ENCODE data around the gene COPS3.

The COPS3 gene

GRCh38 chr17:17280613-17281549, at the start of gene COPS3:
COPS3 (minus strand) TSS chr17:17281246; CDS start chr17:17281186, 60 bp downstream.
- DNase-seq: peak; percentile 98

DNA sequence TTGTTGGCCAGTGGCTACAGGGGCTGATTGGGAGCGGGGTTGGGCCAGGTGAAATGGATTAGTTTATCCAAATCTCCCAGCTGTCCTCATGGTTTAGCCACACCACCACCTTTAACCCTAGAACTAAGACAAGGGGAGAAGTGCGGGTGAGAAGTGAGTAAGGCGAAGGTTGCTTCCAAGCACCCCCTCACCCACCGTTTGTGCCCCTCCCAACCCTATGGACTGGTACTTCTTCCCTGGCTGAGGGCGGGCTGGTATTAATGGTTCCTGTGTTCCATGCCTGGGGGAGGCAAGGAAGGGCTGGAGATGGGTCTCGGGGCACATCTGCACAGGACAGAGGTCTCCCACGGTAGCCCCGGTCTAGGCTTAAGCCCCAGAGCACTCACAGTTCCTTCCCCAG, 47.2 kb upstream of the COPS3 start:
- DNase-seq: no peak

DNA sequence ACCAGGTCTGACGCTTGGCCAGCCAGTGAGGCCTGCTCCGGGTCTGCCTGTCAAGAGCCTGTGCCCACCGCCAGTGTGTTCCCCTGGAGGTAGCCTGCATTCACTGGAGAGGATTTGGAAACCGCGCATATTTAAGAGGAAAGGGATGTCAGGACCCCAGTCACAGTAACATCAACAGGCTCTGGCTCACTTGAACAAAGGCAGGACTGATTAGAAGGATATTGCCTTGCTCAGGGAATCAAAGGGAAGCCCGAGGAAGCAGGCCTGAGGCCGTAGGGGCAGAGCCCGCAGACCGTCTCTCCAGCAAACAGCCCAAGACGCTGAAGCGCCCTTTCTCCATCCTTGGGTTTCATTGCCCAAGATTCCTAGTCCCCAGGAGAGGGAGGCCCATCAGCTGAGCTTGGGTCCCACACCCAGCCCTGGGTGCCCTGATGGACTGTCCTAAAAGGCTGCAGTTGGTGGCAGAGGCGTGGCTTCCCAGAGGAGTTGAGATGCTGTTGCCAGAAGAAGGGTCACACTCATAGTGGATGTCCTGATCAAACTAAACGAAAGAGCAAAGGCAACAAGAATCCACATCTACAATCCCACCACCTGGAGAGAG, 45.3 kb upstream of the COPS3 start:
- no peak for DNase-seq

- no peak for DNase-seq
Measured at GRCh38 chr17:17325816-17326215, 44.8 kb upstream of the COPS3 start.

- no peak for DNase-seq
Measured at GRCh38 chr17:17325228-17325627, 44.2 kb upstream of the COPS3 start.

- no peak for DNase-seq
Measured at GRCh38 chr17:17324616-17325015, 43.6 kb upstream of the COPS3 start.

DNA sequence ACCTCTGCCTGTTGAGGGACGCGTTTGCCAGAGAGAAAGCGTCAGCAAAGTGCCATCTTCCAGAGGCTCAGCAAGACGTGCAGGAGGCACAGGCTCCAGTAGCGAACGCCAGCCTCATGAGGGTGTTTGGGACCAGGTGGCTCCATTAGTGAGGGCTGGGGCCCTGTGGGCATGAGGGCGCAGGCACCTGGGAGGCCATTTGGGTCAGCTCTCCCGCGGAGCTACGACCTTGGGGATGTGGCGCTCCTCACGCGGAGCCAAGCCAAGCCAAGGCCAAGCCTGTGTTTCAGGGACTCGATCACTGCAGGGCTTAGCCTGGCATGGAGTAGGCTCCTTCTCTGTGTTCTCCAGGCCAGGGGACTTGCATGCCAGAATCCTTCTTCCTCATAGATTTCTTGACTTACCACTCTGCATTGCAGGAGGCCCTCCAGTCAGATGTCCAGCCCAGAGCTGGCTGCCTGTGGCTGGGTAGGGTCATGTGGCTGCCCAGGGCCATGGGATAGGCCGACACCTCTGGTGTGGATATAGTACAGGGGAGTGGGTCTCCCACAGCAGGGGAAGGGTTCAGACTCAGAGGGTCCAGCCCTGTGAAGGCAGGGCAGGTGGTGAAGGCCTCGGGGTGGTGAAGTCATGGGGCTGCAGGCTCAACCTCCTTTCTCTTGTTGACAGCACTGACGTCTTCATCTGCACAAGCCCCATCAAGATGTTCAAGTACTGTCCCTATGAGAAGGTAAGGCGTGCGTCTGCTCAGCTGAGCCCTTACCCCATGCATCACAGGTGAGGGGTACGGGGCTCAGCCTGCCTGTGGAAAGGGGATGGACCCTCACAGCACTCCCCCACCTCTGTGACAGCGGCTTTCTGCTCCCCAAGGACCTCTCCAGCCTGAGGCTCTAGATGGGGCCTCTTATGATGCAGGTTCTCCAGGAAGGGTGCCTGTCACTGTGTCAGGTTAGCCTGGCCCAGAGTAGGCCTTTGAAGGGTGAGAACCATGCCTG, 41.8 kb upstream of the COPS3 start:
- DNase-seq: no peak

GRCh38 chr17:17321356-17322025, 40.4 kb upstream of the COPS3 start:
- no peak for DNase-seq

DNA sequence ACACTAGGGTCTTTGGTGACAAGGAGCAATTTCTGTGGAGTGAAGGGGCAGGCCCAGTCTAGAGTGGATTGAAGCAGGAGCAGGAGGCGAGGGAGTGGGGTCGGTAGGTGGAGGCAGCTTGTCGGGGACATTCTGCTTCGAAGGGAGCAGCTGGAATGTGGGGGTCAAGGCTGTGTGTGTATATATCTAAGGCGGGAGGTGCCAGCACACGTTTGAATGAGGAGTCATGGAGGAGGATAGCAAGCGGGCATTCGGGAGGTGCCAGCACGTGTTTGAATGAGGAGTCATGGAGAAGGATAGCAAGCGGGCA, 39.8 kb upstream of the COPS3 start:
- DNase-seq: no peak

- no peak for DNase-seq
Measured at GRCh38 chr17:17320188-17320910, 39.3 kb upstream of the COPS3 start.

GRCh38 chr17:17315142-17315821, 34.2 kb upstream of the COPS3 start:
- no peak for DNase-seq

GRCh38 chr17:17314501-17315071, 33.5 kb upstream of the COPS3 start:
- DNase-seq: no peak

DNA sequence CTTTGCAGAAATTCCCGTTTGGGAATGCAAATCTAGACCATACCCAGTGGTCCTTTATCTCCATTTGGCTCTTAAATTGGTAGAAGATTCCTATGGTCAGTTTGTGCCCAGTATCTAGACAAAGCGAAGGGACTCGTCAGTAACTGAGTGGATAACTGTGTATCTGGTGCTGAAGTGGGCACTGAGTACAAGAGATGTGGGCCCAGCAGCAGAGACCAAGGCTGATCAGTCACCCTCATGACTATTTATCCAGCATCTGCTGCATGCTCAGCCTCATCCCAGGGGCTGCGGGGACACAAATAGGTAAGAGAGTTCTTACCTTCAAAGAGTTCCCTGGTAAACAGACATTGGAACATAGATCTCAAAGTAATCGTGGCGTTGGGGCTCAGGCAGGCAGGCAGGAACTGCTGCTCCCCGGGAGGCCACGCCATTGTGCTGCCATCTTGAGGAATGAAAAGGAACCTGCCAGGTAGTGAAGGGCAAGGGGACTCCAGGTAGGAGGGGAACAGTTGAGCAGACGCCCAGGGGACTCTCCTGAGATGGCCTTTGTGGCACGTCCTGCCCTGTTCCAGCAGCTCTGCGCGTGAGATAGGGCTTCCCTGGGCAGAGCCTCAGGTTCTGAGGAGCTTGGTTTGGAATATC, 32.4 kb upstream of the COPS3 start:
- no peak for DNase-seq

GRCh38 chr17:17309356-17309755, 28.3 kb upstream of the COPS3 start:
- DNase-seq: no peak

- no peak for DNase-seq
Measured at GRCh38 chr17:17305281-17305801, 24.3 kb upstream of the COPS3 start.

GRCh38 chr17:17304521-17304985, 23.5 kb upstream of the COPS3 start:
- no peak for DNase-seq

DNA sequence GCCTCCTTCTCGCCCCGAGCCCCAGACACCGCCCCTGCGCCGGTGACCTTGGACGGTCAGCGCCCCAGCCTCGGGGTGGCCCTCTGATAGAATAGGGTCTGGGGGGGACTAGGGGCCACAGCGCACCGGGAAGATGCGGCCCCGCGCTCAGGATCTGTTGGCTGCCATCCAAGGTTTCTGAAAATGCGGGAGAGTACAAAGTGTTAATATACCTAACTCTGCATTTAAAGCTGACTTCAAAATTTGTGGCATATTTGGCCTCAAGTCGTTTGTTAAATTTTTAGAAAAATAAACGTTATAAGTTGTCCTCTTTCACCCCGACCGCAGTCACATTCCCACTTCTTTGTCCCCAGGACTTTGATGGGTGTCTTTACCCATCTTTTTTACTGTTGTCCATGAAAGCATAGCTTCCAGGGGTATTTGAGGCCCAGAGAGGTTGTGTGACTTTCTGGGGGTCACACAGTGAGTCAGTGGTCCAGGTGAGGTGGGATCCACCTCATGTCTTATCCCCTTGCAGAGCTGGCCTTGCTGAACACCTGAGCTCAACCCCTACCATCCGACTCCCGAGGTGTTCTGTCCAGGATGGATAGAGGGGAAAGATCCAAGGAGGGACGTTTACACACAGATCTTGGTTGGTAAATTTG, 22.9 kb upstream of the COPS3 start:
- DNase-seq: no peak

DNA sequence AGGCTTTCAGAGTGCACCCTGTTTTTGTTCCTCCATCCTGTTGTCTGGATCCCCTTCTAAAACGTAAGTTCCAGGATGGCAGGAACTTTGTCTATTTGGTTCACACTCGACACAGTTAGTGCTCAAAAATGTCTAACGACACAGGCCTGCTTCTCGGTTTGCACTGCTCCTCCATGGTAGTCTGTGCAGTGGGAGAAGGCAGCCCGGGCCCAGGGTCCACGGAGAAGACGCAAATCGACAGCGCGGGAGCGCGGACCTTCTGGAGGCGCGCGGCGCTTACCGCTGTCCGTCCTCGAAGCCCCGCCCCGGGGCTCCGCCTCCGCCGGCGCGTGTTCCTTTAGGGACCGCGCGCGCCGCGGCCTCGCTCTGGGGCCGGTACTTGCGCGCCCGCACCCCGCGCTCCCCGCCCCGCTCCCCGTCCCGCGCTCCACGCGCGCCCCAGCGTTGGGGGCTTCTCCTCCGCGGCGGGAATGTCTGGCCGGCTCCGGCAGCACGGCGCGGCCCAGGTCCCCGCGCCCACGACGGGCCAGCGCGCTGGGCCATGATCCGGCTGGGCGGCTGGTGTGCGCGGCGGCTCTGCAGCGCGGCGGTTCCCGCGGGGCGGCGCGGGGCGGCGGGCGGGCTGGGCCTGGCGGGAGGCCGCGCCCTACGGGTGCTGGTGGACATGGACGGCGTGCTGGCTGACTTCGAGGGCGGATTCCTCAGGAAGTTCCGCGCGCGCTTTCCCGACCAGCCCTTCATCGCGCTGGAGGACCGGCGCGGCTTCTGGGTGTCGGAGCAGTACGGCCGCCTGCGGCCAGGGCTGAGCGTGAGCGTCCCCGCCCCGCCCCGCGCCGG, 22.2 kb upstream of the COPS3 start, which contains the start of gene NT5M:
NT5M (plus strand) TSS at position 364 of the 837 bp plus-strand sequence; CDS start at position 542, 178 bp downstream.
- peak; percentile 83 for DNase-seq
